ENCODE data around the gene ZMYND10. TPM values are rescaled to one million over a fixed set of nuclear protein-coding genes. Genes with fewer than 3 reads are reported as not detected.
A peak's percentile ranks its signal among the peaks of the same experiment; 100 is the strongest.

ZMYND10 gene
- total RNA-seq, 1 experiment from 2014 or later = 0.67 TPM

DNA sequence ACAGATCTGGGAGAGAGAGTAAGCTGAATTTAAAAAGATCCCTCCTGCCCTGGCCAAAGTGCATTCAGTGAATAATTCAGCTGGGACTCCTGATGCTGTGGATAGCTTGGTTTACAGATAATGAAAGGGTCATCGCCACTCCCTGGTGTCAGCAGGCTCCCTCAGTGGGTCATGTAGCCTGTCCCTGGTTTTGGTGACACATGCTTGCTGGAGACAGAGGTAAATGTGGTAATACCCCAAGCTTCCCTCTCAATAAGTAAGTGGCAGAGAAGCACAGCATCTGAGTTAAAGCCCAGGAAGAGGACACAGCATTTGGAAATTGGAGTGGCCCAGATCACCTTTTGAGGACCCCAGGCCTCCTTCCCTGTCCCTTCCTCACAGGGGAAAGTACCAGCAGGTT is 11.9 kb upstream of the ZMYND10 start:
- ChIA-PET CTCF (no interaction called here), POLR2A (ENCODE audit: low non-redundant PET) (no interaction called here)
- H3K4me1 ChIP-seq (ENCODE audit: insufficient read depth, low read length, poor library complexity, severe bottlenecking) = no peaks in the 10 kb centered on the region
- no TSS peak for BruUV-seq (replicated peaks)
- H3K9me3 ChIP-seq (ENCODE audit: low read depth, low read length, poor library complexity, severe bottlenecking) = no peaks in the 10 kb centered on the region
- H3K36me3 ChIP-seq (ENCODE audit: insufficient read depth, low read length, poor library complexity, severe bottlenecking) = peaks cover 3% of the 10 kb centered on the region
- intact Hi-C loops (cut with micrococcal nuclease; ENCODE audit: unreplicated experiment) = no loop called here
- DNase-seq (ENCODE audit: low spot score) = no peak
- H3K27ac ChIP-seq (ENCODE audit: low read depth, low read length, poor library complexity, severe bottlenecking) = no peak overlapping the region
- H3K27me3 ChIP-seq (replicated peaks; ENCODE audit: insufficient read depth, low read depth, low read length, poor library complexity) = no peaks in the 10 kb centered on the region
- TF ChIP-seq, protein P1, sequence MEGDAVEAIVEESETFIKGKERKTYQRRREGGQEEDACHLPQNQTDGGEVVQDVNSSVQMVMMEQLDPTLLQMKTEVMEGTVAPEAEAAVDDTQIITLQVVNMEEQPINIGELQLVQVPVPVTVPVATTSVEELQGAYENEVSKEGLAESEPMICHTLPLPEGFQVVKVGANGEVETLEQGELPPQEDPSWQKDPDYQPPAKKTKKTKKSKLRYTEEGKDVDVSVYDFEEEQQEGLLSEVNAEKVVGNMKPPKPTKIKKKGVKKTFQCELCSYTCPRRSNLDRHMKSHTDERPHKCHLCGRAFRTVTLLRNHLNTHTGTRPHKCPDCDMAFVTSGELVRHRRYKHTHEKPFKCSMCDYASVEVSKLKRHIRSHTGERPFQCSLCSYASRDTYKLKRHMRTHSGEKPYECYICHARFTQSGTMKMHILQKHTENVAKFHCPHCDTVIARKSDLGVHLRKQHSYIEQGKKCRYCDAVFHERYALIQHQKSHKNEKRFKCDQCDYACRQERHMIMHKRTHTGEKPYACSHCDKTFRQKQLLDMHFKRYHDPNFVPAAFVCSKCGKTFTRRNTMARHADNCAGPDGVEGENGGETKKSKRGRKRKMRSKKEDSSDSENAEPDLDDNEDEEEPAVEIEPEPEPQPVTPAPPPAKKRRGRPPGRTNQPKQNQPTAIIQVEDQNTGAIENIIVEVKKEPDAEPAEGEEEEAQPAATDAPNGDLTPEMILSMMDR (conservative IDR thresholded peaks at IDR 0.05; ENCODE audit: low read depth, low read length) = no peak
- no peak for TF ChIP-seq EZH2 (IDR thresholded peaks at IDR 0.05; ENCODE audit: borderline replicate concordance, low read depth, low read length, poor library complexity, severe bottlenecking)
- H3K4me3 ChIP-seq (ENCODE audit: low read depth, low read length, poor library complexity, severe bottlenecking) = peak overlapping the region; percentile 72

DNA sequence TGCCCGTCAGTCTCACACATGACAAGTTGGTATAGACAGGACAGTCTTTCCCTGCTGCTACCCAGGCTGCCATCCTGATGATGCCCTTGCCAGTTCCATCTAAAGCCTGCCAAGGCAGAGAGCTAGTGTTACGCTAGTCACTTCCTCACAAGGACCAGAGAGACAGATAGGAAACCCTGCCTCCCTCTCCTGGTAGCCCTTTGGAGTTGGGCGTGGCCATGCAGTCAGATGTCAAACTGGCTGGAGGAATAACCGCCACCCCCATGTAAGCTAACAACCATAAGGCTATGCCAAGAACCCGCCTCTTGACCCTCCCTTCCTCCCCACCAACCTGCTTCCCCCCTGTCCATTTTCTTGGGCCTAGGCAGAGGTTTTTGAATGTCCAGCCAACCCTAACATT is 11.0 kb upstream of the ZMYND10 start:
- ChIA-PET CTCF (interaction anchor here (0.6 kb wide), 1 partner anchor 178 kb away, joined by 7 read pairs; no protein-coding TSS in a partner anchor), POLR2A (ENCODE audit: low non-redundant PET) (no interaction called here)
- no TSS peak for BruUV-seq (replicated peaks)
- DNase-seq (ENCODE audit: low spot score) = no peak
- peaks cover 3% of the 10 kb centered on the region for H3K36me3 ChIP-seq (ENCODE audit: insufficient read depth, low read length, poor library complexity, severe bottlenecking)
- no peak overlapping the region for H3K4me3 ChIP-seq (ENCODE audit: low read depth, low read length, poor library complexity, severe bottlenecking)
- H3K27ac ChIP-seq (ENCODE audit: low read depth, low read length, poor library complexity, severe bottlenecking) = no peak overlapping the region
- H3K27me3 ChIP-seq (replicated peaks; ENCODE audit: insufficient read depth, low read depth, low read length, poor library complexity) = no peaks in the 10 kb centered on the region
- H3K9me3 ChIP-seq (ENCODE audit: low read depth, low read length, poor library complexity, severe bottlenecking) = no peaks in the 10 kb centered on the region
- H3K4me1 ChIP-seq (ENCODE audit: insufficient read depth, low read length, poor library complexity, severe bottlenecking) = no peaks in the 10 kb centered on the region
- intact Hi-C loops (cut with micrococcal nuclease; ENCODE audit: unreplicated experiment) = no loop called here
- no peak for TF ChIP-seq EZH2 (IDR thresholded peaks at IDR 0.05; ENCODE audit: borderline replicate concordance, low read depth, low read length, poor library complexity, severe bottlenecking)
- TF ChIP-seq, protein P1 (conservative IDR thresholded peaks at IDR 0.05; ENCODE audit: low read depth, low read length) = no peak

DNA sequence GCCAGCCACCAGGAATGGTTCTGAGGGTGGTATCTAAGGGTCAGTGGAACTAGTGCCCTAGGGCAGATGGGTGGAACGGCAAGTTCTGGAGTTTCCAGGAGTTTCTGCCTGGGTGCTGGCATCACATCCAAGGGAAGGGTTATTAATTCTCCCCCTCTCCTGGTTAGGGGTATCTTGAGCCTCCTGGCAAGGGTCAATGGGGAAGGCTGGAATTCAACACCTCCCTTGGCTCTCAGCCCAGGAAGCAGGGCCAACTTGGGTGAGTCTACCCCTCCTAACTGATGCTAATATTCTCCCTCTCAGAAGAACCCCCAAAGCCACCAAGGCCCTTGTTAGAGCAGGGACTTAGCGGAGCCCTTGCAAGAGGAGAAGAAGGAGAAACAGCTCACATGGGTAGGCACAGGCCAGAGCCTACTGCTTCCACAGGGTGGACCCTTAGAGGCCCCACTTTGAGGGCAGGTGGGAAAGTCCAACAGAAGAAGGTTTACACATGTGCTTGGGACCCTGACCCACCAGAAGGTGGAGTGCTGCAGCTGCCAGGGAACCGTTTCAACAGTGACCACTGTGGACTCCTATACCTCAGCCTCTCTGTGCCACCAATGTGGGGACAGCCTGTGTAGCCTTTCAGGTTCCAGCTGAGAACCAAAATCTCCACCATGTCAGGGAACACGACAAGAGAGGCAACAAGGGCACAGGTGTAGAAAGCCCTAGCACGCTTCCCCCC is 10.5 kb upstream of the ZMYND10 start:
- intact Hi-C loops (cut with micrococcal nuclease; ENCODE audit: unreplicated experiment) = no loop called here
- H3K27me3 ChIP-seq (replicated peaks; ENCODE audit: insufficient read depth, low read depth, low read length, poor library complexity) = no peaks in the 10 kb centered on the region
- POLR2A ChIA-PET (ENCODE audit: low non-redundant PET) = no interaction called here
- BruUV-seq (replicated peaks) = no TSS peak
- peaks cover 5% of the 10 kb centered on the region for H3K4me1 ChIP-seq (ENCODE audit: insufficient read depth, low read length, poor library complexity, severe bottlenecking)
- H3K36me3 ChIP-seq (ENCODE audit: insufficient read depth, low read length, poor library complexity, severe bottlenecking) = peaks cover 3% of the 10 kb centered on the region
- TF ChIP-seq, protein P1 (conservative IDR thresholded peaks at IDR 0.05; ENCODE audit: low read depth, low read length) = no peak
- no peak for TF ChIP-seq EZH2 (IDR thresholded peaks at IDR 0.05; ENCODE audit: borderline replicate concordance, low read depth, low read length, poor library complexity, severe bottlenecking)
- H3K4me3 ChIP-seq (ENCODE audit: low read depth, low read length, poor library complexity, severe bottlenecking) = no peak overlapping the region
- no peak for DNase-seq (ENCODE audit: low spot score)
- CTCF ChIA-PET = no interaction called here
- no peaks in the 10 kb centered on the region for H3K9me3 ChIP-seq (ENCODE audit: low read depth, low read length, poor library complexity, severe bottlenecking)
- H3K27ac ChIP-seq (ENCODE audit: low read depth, low read length, poor library complexity, severe bottlenecking) = no peak overlapping the region

All from A673 (cell line).